Cardiac muscle cell (in vitro differentiated cells and primary cell): ENCODE data around the gene KDM5A. TPM values are rescaled to one million over a fixed set of nuclear protein-coding genes. Genes with fewer than 3 reads are reported as not detected.
"Not testable (repeated sequence)": the region's sequence is repeated elsewhere in the genome, so short reads cannot be mapped to it uniquely, and the experiment has no call there.

Experiments used
- DNase-seq, 2 donors: peaks; one replicate each; pipeline versions ENCODE4 v3.0.0 to v3.0.0-alpha.2; 2010 to 2017; ENCODE audit warnings: low read depth in 1 of 2, low spot score in 1 of 2
- H3K27ac ChIP-seq: fragments of 200-600 bp; sonication (generic); 2 replicates; pipeline ENCODE4 v1.5.1; 2016
- H3K27me3 ChIP-seq: fragments of 200-600 bp; sonication (generic); 2 replicates; pipeline ENCODE4 v1.6.0; 2016; ENCODE audit warnings: control low read depth
- H3K36me3 ChIP-seq: fragments of 200-600 bp; sonication (generic); 2 replicates; pipeline ENCODE4 v1.5.1; 2016; ENCODE audit warnings: control low read depth
- H3K4me1 ChIP-seq: fragments of 200-600 bp; sonication (generic); 2 replicates; pipeline ENCODE4 v1.8.1; 2017; ENCODE audit warnings: low read depth, mild to moderate bottlenecking, mixed run types
- H3K4me3 ChIP-seq: fragments of 200-600 bp; sonication (generic); 2 replicates; pipeline ENCODE4 v1.5.1; 2016; ENCODE audit warnings: mild to moderate bottlenecking
- H3K9me3 ChIP-seq: fragments of 200-600 bp; sonication (generic); 2 replicates; pipeline ENCODE4 v1.5.1; 2017; ENCODE audit warnings: low read depth, mild to moderate bottlenecking, control low read depth
- polyA plus RNA-seq: library from polyadenylated mRNA; unstranded; fragments of >200 nt; fragmentation: Nextera tagmentation; extraction: Ambion mirVana; gene quantifications from 2 replicates; pipeline ENCODE4 v1.2.1, GENCODE V29; 2016
- total RNA-seq: library from RNA; depleted of rRNA; stranded (reverse); fragments of >200 nt; gene quantifications from 2 replicates; pipeline ENCODE4 v1.2.3, GENCODE V29; 2016
- TF ChIP-seq, protein P1 (sequence below): IDR thresholded peaks from 2 replicates; pipeline ENCODE4 v1.5.1; 2012; ENCODE audit warnings: low read depth, mild to moderate bottlenecking, low read length

KDM5A gene
- total and polyA plus RNA-seq, 2 experiments from 2014 or later: 36.3 to 41.1 TPM

DNA sequence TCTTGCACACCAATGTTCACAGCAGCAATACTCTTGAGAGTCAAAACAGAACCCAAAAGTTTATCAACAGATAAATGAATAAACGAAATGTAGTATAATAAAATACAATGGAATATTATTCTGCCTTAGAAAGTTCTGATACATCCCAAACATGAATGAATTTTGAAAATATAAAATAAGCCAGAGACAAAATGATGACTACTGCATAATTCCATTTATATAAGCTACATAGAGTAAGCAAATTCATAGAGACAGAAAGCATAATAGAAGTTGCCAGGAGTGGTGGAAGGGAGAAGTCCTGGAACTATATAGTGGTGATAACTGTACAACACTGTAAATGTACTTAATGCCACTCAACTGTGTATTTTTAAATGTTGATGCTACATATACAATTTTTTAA, 21.1 kb downstream of the KDM5A start:
- no peak for DNase-seq
- Histone ChIP-seq H3K4me1 (no peaks in the 10 kb centered on the region), H3K27ac (no peak overlapping the region), H3K9me3 (no peaks in the 10 kb centered on the region), H3K4me3 (no peak overlapping the region), H3K27me3 (no peaks in the 10 kb centered on the region), H3K36me3 (peaks cover 42% of the 10 kb centered on the region)
- TF ChIP-seq, protein P1, sequence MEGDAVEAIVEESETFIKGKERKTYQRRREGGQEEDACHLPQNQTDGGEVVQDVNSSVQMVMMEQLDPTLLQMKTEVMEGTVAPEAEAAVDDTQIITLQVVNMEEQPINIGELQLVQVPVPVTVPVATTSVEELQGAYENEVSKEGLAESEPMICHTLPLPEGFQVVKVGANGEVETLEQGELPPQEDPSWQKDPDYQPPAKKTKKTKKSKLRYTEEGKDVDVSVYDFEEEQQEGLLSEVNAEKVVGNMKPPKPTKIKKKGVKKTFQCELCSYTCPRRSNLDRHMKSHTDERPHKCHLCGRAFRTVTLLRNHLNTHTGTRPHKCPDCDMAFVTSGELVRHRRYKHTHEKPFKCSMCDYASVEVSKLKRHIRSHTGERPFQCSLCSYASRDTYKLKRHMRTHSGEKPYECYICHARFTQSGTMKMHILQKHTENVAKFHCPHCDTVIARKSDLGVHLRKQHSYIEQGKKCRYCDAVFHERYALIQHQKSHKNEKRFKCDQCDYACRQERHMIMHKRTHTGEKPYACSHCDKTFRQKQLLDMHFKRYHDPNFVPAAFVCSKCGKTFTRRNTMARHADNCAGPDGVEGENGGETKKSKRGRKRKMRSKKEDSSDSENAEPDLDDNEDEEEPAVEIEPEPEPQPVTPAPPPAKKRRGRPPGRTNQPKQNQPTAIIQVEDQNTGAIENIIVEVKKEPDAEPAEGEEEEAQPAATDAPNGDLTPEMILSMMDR: no peak

DNA sequence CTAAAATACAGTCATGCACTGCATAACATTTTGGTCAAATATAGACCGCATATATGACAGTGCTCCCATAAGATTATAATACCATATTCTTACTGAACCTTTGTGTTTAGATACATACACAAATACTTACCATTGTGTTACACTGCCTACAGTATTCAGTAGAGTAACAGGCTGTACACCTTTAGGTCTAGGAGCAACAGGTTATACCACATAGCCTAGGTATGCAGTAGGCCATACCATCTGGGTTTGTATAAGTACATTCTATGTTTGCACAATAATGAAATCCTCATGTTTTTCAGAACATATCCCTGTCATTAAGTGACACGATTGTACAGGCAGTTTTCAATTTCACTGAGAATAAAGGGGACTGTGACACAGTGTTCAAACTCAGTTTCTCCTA, 22.3 kb downstream of the KDM5A start:
- Histone ChIP-seq H3K4me3 (no peak overlapping the region), H3K27ac (no peak overlapping the region), H3K27me3 (no peaks in the 10 kb centered on the region), H3K36me3 (peaks cover 53% of the 10 kb centered on the region), H3K9me3 (no peaks in the 10 kb centered on the region), H3K4me1 (no peaks in the 10 kb centered on the region)
- TF ChIP-seq, protein P1: no peak
- no peak for DNase-seq

DNA sequence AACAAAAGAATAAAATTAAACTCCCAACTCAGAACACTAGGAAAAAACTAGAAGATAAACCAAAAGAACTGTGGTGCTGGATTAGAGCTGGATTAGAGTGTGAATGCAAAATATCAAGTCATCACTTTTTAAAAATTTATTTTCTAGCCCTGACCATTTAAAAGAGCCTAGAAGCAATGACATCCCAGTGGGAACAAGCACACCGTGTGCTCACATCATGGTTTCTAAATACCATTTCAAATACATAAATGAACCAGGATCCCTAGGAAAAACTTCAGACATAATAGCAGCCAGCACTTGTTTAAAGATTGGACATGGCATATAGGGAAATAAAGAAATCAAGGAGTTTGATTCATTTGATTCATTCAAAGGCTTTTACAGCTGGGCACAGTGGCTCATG, 30.0 kb downstream of the KDM5A start:
- Histone ChIP-seq H3K36me3 (peaks cover 67% of the 10 kb centered on the region), H3K27me3 (no peaks in the 10 kb centered on the region), H3K9me3 (no peaks in the 10 kb centered on the region), H3K4me1 (no peaks in the 10 kb centered on the region), H3K4me3 (no peak overlapping the region), H3K27ac (no peak overlapping the region)
- TF ChIP-seq, protein P1: no peak
- DNase-seq: no peak

DNA sequence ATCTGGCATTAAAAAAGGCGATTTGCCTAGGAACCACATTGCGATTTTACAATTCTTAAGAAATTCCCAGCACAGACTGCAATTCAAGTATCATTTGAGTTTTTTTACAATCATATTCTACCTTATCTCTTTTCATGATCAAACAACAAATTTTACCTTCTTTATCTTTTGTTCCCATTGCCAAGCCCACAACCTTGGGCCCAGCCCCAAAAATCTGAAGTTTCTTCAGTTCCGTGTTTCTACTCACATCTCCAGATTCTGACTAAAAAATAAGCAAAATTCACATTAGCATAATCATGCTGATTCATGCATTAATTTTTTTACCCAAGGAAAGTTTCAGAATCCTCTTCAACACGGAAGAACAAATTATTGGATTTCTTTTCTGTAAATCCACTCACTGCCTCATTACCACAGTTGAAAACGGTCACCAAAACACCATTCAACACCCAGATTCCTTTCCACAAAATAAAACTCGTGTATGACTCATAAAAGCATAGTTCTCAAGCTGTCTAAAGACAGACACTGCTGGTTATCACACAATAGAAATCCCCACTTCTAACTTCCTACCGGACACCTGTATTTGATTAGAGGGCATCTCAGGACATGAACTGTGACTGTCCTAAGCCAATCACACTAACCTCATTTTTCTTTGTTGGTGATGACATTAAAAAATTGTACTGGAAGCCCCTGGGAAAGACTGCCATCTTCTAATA, 32.7 kb downstream of the KDM5A start:
- no peak overlapping the region for H3K27ac ChIP-seq
- TF ChIP-seq, protein P1: no peak
- peaks cover 61% of the 10 kb centered on the region for H3K36me3 ChIP-seq
- H3K27me3 ChIP-seq: no peaks in the 10 kb centered on the region
- H3K4me1 ChIP-seq: no peaks in the 10 kb centered on the region
- DNase-seq: no peak
- no peak overlapping the region for H3K4me3 ChIP-seq
- H3K9me3 ChIP-seq: no peaks in the 10 kb centered on the region

DNA sequence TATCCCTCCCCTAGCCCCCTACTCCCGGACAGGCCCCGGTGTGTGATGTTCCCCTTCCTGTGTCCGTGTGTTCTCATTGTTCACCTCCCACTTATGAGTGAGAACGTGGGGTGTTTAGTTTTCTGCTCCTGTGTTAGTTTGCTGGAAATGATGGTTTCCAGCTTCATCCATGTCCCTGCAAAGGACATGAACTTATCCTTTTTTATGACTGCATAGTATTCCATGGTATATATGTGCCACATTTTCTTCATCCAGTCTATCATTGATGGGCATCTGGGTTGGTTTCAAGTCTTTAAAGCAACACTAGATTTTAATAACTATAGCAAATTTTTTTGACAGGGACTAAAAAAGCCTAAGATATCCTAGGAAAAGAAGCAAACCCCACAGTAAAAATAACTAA, 37.9 kb downstream of the KDM5A start:
- not testable (repeated sequence) for H3K27ac ChIP-seq, H3K27me3 ChIP-seq, DNase-seq, H3K4me1 ChIP-seq, H3K9me3 ChIP-seq, H3K4me3 ChIP-seq
- peaks cover 50% of the 10 kb centered on the region for H3K36me3 ChIP-seq

DNA sequence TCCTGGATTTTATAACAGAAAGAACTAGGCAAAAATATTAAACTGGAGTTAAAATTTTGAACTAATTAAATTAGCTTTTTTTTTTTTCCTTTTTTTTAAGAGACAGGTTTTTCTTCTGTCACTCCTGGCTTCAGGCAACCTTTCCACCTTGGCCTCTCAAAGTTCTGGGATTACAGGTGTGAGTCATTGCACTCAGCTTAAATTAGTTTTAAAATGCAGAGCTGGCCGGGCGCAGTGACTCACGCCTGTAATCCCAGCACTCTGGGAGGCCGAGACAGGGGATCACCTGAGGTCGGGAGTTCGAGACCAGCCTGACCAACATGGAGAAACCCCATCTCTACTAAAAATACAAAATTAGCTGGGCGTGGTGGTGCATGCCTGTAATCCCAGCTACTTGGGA, 39.5 kb downstream of the KDM5A start:
- peaks cover 37% of the 10 kb centered on the region for H3K36me3 ChIP-seq
- DNase-seq, H3K4me1 ChIP-seq, H3K4me3 ChIP-seq, H3K9me3 ChIP-seq, H3K27me3 ChIP-seq, H3K27ac ChIP-seq: not testable (repeated sequence)

DNA sequence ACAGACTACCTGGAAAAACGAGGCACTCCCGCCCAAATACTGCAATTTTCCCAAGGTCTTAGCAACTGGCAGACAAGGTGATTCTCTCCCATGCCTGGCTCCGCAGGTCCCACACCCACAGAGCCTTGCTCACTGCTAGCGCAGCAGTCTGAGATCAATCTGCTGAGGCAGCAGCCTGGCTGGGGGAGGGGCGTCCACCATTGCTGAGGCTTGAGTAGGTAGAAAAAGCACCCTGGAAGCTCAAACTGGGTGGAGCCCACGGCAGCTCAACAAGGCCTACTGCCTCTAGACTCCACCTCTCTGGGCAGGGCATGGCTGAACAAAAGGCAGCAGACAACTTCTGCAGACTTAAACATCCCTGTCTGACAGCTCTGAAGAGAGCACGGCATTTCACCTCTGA, 46.1 kb downstream of the KDM5A start:
- H3K36me3 ChIP-seq: peaks cover 11% of the 10 kb centered on the region
- H3K9me3 ChIP-seq, DNase-seq, H3K27ac ChIP-seq, H3K4me3 ChIP-seq, H3K4me1 ChIP-seq, H3K27me3 ChIP-seq: not testable (repeated sequence)
